Kidney (tissue), 14 donors: ENCODE results near the gene TMEM273. TPM values are rescaled to one million over a fixed set of nuclear protein-coding genes. Genes with fewer than 3 reads are reported as not detected.

ENCODE experiments used
- DNase-seq, 5 donors: peaks; one replicate each; pipeline ENCODE4 v3.0.0-alpha.2; 2013 to 2020
- FAIRE-seq: peaks from 2 replicates; lab custom pipeline; 2012; peaks lifted over from hg19 to GRCh38; lab: Jason Lieb, UNC
- H3K27ac ChIP-seq, 2 donors: one replicate each; pipeline ENCODE4 v1.7.0; 2013; ENCODE audit warnings: low read depth in 2 of 2, low read length in 2 of 2, inconsistent platforms in 1 of 2
- H3K27me3 ChIP-seq: one replicate; pipeline ENCODE4 v1.7.1; 2013; ENCODE audit warnings: low read length, inconsistent platforms; ENCODE audit not compliant: control insufficient read depth, insufficient read depth
- H3K36me3 ChIP-seq, 3 donors: one replicate each; pipeline versions ENCODE4 v1.7.0 to v1.7.1; 2013; ENCODE audit warnings: low read length in 3 of 3, control low read depth in 1 of 3, inconsistent platforms in 1 of 3; ENCODE audit not compliant: insufficient read depth in 3 of 3, control insufficient read depth in 2 of 3
- H3K4me1 ChIP-seq, 3 donors: one replicate each; pipeline versions ENCODE4 v1.7.0 to v1.7.1; 2013; ENCODE audit warnings: low read length in 3 of 3, inconsistent platforms in 1 of 3, low read depth in 1 of 3; ENCODE audit not compliant: control insufficient read depth in 2 of 3, insufficient read depth in 2 of 3
- H3K4me3 ChIP-seq, 3 donors: one replicate each; pipeline versions ENCODE4 v1.7.0 to v1.8.1; 2013; ENCODE audit warnings: low read length in 3 of 3, control low read depth in 1 of 3, inconsistent platforms in 1 of 3
- H3K9ac ChIP-seq, 3 donors: one replicate each; pipeline versions ENCODE4 v1.7.0 to v1.7.1; 2013; ENCODE audit warnings: low read length in 3 of 3, control low read depth in 1 of 3, inconsistent platforms in 1 of 3
- H3K9me3 ChIP-seq, 3 donors: one replicate each; pipeline versions ENCODE4 v1.7.0 to v1.7.1; 2013; ENCODE audit warnings: low read length in 3 of 3, control low read depth in 1 of 3, inconsistent platforms in 1 of 3; ENCODE audit not compliant: control insufficient read depth in 2 of 3, insufficient read depth in 1 of 3
- CTCF ChIP-seq: IDR thresholded peaks from 3 replicates; pipeline ENCODE4 v1.5.1; 2012; ENCODE audit warnings: mild to moderate bottlenecking, moderate library complexity, borderline replicate concordance; ENCODE audit not compliant: insufficient read depth; ENCODE audit errors: extremely low read depth
- intact Hi-C: fragments of 100-400 bp; cut with DNase I; formaldehyde crosslinking; loops from one replicate; pipeline ENCODE4 v1.11.1; 2022
- polyA plus RNA-seq: library from polyadenylated mRNA; stranded (reverse); fragments of 350-450 nt; fragmentation: Illumina TruSeq; extraction: RNeasy Lipid Tissue Mini Kit (QIAGEN cat#74804); gene quantifications from one replicate; pipeline ENCODE4 v1.2.3, GENCODE V29; 2014; ENCODE audit warnings: low read depth, low replicate concordance; ENCODE audit not compliant: insufficient read depth
- total RNA-seq: library from RNA; stranded (reverse); fragmentation: NEBNext Ultra II Directional; extraction: Animal tissue kit (Norgen Biotek cat#: 25700); gene quantifications from one replicate; pipeline ENCODE4 v1.2.1, GENCODE V29; 2021
- donor health status: control.
- donor health status: control.
- donor health status: control.
- donor health status: control.
- donor health status: control.
- donor health status: DM: yes; HTN: yes; CAD: no.
- donor health status: Normal renal cell carcinoma (clear cell type).

The TMEM273 gene
- total and polyA plus RNA-seq, 2 donors from 2014 or later: 3.2 to 16.8 TPM

- H3K27me3 ChIP-seq: no peaks in the 10 kb centered on the region
- no peak overlapping the region for H3K27ac ChIP-seq
- no peaks in the 10 kb centered on the region for H3K4me1 ChIP-seq
- no peak overlapping the region for H3K4me3 ChIP-seq
- FAIRE-seq: no peak
- no peaks in the 10 kb centered on the region for H3K9me3 ChIP-seq
- no peak for TF ChIP-seq CTCF
- H3K36me3 ChIP-seq: no peaks in the 10 kb centered on the region
- H3K9ac ChIP-seq: no peak overlapping the region
- intact Hi-C loops: no loop called here
- DNase-seq: no peak
Measured at GRCh38 chr10:49212076-49212475, 23.9 kb upstream of the TMEM273 start.

- H3K27ac ChIP-seq: no peak overlapping the region
- H3K9me3 ChIP-seq: no peaks in the 10 kb centered on the region
- intact Hi-C loops: no loop called here
- no peak overlapping the region for H3K9ac ChIP-seq
- H3K36me3 ChIP-seq: no peaks in the 10 kb centered on the region
- no peaks in the 10 kb centered on the region for H3K4me1 ChIP-seq
- FAIRE-seq: no peak
- no peak overlapping the region for H3K4me3 ChIP-seq
- DNase-seq: no peak
- no peaks in the 10 kb centered on the region for H3K27me3 ChIP-seq
- no peak for TF ChIP-seq CTCF
Measured at GRCh38 chr10:49208996-49209395, 20.8 kb upstream of the TMEM273 start.

- intact Hi-C loops: no loop called here
- DNase-seq (no peak), FAIRE-seq (no peak)
- Histone ChIP-seq H3K36me3 (no peaks in the 10 kb centered on the region), H3K9me3 (no peaks in the 10 kb centered on the region), H3K27ac (no peak overlapping the region), H3K4me3 (no peak overlapping the region), H3K9ac (no peak overlapping the region), H3K4me1 (no peaks in the 10 kb centered on the region), H3K27me3 (no peaks in the 10 kb centered on the region)
- no peak for TF ChIP-seq CTCF
Measured at GRCh38 chr10:49207936-49208487, 19.8 kb upstream of the TMEM273 start.

GRCh38 chr10:49207113-49207512 lies 18.9 kb upstream of the TMEM273 start:
- Histone ChIP-seq H3K36me3 (no peaks in the 10 kb centered on the region), H3K9me3 (no peaks in the 10 kb centered on the region), H3K27ac (no peak overlapping the region), H3K4me1 (no peaks in the 10 kb centered on the region), H3K27me3 (no peaks in the 10 kb centered on the region), H3K9ac (no peak overlapping the region), H3K4me3 (no peak overlapping the region)
- intact Hi-C loops: no loop called here
- no peak for TF ChIP-seq CTCF
- FAIRE-seq (no peak), DNase-seq (no peak)
